ENCODE measurements around the gene GPR149. TPM values are rescaled to one million over a fixed set of nuclear protein-coding genes. Genes with fewer than 3 reads are reported as not detected.

Gene GPR149
- total RNA-seq, 1 experiment from 2014 or later = not detected

- no peaks in the 10 kb centered on the region for H3K27me3 Mint-ChIP-seq (ENCODE audit: insufficient read depth, unreplicated experiment)
- H3K9me3 Mint-ChIP-seq (ENCODE audit: unreplicated experiment) = no peaks in the 10 kb centered on the region
- POLR2A ChIA-PET = no interaction called here
- Histone ChIP-seq H3K4me3 (ENCODE audit: low read depth, low read length) (no peak overlapping the region), H3K27me3 (replicated peaks; ENCODE audit: control insufficient read depth, insufficient read depth, low read length) (no peaks in the 10 kb centered on the region), H3K9me3 (no peaks in the 10 kb centered on the region), H3K4me1 (peaks cover 11% of the 10 kb centered on the region; the same call in 1 of the 2 replicates), H3K36me3 (ENCODE audit: control insufficient read depth, insufficient read depth, low read length) (no peaks in the 10 kb centered on the region)
- intact Hi-C loops (cut with micrococcal nuclease; ENCODE audit: unreplicated experiment) = no loop called here
- TF ChIP-seq CTCF (IDR thresholded peaks at IDR 0.05; ENCODE audit: insufficient read depth in 1 of 2, low read depth in 1 of 2, low read length in 1 of 2, severe bottlenecking in 1 of 2, unreplicated experiment in 1 of 2) = no peak
- DNase-seq = no peak
- no peak overlapping the region for H3K4me3 Mint-ChIP-seq (ENCODE audit: unreplicated experiment)
- CTCF ChIA-PET = interaction anchor here (0.5 kb wide), 1 partner anchor 106 kb away, joined by 4 read pairs; no protein-coding TSS in a partner anchor
- H3K27ac Mint-ChIP-seq (ENCODE audit: unreplicated experiment) = no peak overlapping the region
- no TSS peak for BruUV-seq (replicated peaks)
- H3K4me1 Mint-ChIP-seq (ENCODE audit: low read depth, unreplicated experiment) = no peaks in the 10 kb centered on the region
- no peaks in the 10 kb centered on the region for H3K36me3 Mint-ChIP-seq (ENCODE audit: insufficient read depth, unreplicated experiment)
Measured at GRCh38 chr3:154431043-154431442, 1.1 kb upstream of the GPR149 start.

GRCh38 chr3:154428286-154429206 lies 1.4 kb downstream of the GPR149 start:
- TF ChIP-seq CTCF (IDR thresholded peaks at IDR 0.05; ENCODE audit: insufficient read depth in 1 of 2, low read depth in 1 of 2, low read length in 1 of 2, severe bottlenecking in 1 of 2, unreplicated experiment in 1 of 2) = no peak
- POLR2A ChIA-PET = no interaction called here
- CTCF ChIA-PET = no interaction called here
- Histone ChIP-seq H3K9me3 (no peaks in the 10 kb centered on the region), H3K4me1 (peaks cover 11% of the 10 kb centered on the region; the same call in 1 of the 2 replicates), H3K4me3 (ENCODE audit: low read depth, low read length) (no peak overlapping the region), H3K36me3 (ENCODE audit: control insufficient read depth, insufficient read depth, low read length) (no peaks in the 10 kb centered on the region), H3K27me3 (replicated peaks; ENCODE audit: control insufficient read depth, insufficient read depth, low read length) (no peaks in the 10 kb centered on the region)
- DNase-seq = no peak
- intact Hi-C loops (cut with micrococcal nuclease; ENCODE audit: unreplicated experiment) = loop anchor here (1.0 kb wide), 1 partner anchor 93 kb away; no protein-coding TSS in a partner anchor
- H3K9me3 Mint-ChIP-seq (ENCODE audit: unreplicated experiment) = no peaks in the 10 kb centered on the region
- no peaks in the 10 kb centered on the region for H3K4me1 Mint-ChIP-seq (ENCODE audit: low read depth, unreplicated experiment)
- no peak overlapping the region for H3K4me3 Mint-ChIP-seq (ENCODE audit: unreplicated experiment)
- H3K36me3 Mint-ChIP-seq (ENCODE audit: insufficient read depth, unreplicated experiment) = no peaks in the 10 kb centered on the region
- H3K27ac Mint-ChIP-seq (ENCODE audit: unreplicated experiment) = no peak overlapping the region
- BruUV-seq (replicated peaks) = no TSS peak
- no peaks in the 10 kb centered on the region for H3K27me3 Mint-ChIP-seq (ENCODE audit: insufficient read depth, unreplicated experiment)

- H3K27me3 ChIP-seq (replicated peaks; ENCODE audit: control insufficient read depth, insufficient read depth, low read length) = no peaks in the 10 kb centered on the region
Measured at GRCh38 chr3:154427685-154428285, 2.2 kb downstream of the GPR149 start.

More at GRCh38 chr3:154427685-154428285, 2.2 kb downstream of the GPR149 start:
- intact Hi-C loops (cut with micrococcal nuclease; ENCODE audit: unreplicated experiment) = no loop called here
- peaks cover 11% of the 10 kb centered on the region; the same call in 1 of the 2 replicates for H3K4me1 ChIP-seq
- H3K9me3 ChIP-seq = no peaks in the 10 kb centered on the region
- ChIA-PET CTCF (no interaction called here), POLR2A (no interaction called here)
- Mint-ChIP-seq H3K27me3 (ENCODE audit: insufficient read depth, unreplicated experiment) (peaks cover 2% of the 10 kb centered on the region), H3K4me1 (ENCODE audit: low read depth, unreplicated experiment) (no peaks in the 10 kb centered on the region), H3K4me3 (ENCODE audit: unreplicated experiment) (no peak overlapping the region), H3K9me3 (ENCODE audit: unreplicated experiment) (no peaks in the 10 kb centered on the region), H3K27ac (ENCODE audit: unreplicated experiment) (no peak overlapping the region), H3K36me3 (ENCODE audit: insufficient read depth, unreplicated experiment) (no peaks in the 10 kb centered on the region)
- TF ChIP-seq CTCF (IDR thresholded peaks at IDR 0.05; ENCODE audit: insufficient read depth in 1 of 2, low read depth in 1 of 2, low read length in 1 of 2, severe bottlenecking in 1 of 2, unreplicated experiment in 1 of 2) = no peak
- DNase-seq = no peak
- H3K4me3 ChIP-seq (ENCODE audit: low read depth, low read length) = no peak overlapping the region
- BruUV-seq (replicated peaks) = no TSS peak
- no peaks in the 10 kb centered on the region for H3K36me3 ChIP-seq (ENCODE audit: control insufficient read depth, insufficient read depth, low read length)

Measured in Caco-2 (cell line).